ENCODE results near the gene ZNF14.
"Not testable (repeated sequence)": the region's sequence is repeated elsewhere in the genome, so short reads cannot be mapped to it uniquely, and the experiment has no call there.

Gene ZNF14

DNA sequence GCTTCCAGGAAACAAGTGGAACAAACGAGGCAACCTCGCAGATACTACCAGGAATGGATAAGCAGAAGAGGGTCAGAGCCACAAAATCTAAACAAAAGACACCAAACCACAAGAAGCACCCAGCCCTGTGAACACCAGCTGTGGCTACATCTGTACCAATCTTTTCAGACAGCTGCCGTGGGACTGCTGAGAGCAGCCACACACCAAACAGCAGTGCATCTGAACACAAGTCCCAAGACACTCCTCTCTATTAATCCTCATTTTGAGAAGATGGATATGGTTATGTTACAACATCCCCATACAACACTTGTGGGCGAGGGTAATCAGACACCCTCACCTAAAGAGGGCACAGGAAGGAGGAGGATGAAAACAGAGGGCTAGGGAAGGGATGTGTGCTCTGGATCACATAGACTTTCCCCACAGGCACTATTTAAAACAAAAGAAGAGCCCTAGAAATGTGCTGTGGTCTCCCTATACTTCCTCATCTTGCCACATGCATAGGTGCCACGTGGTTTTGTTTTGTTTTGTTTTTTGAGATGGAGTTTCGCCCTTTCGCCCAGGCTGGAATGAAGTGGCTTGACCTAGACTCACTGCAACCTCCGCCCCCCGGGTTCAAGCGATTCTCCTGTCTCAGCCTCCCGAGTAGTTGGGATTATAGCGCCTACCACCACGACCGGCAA is 41.6 kb upstream of the ZNF14 start:
- POLR2A ChIA-PET (ENCODE audit: low non-redundant PET): no interaction called here
- TF ChIP-seq CTCF (conservative IDR thresholded peaks at IDR 0.05; ENCODE audit: low read depth): no peak
- H3K27ac ChIP-seq: no peak overlapping the region
- CTCF ChIA-PET: no interaction called here
- no peak for DNase-seq (ENCODE audit: low spot score)

DNA sequence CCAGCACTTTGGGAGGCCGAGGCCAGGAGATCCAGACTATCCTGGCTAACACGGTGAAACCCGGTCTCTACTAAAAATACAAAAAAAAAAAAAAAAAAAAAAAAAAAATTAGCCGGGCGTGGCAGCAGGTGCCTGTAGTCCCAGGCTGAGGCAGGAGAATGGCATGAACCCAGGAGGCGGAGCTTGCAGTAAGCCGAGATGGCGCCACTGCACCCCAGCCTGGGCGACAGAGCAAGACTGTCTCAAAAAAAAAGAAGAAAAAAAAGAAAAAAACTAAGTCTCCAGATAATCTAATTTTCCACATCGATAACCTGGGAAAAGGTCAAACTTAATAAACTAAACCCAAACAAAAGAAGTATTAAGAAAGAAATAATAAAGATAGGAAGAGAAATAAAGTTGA is 39.1 kb upstream of the ZNF14 start:
- POLR2A ChIA-PET (ENCODE audit: low non-redundant PET); DNase-seq (ENCODE audit: low spot score); CTCF ChIA-PET; H3K27ac ChIP-seq: not testable (repeated sequence)

GRCh38 chr19:19769971-19770370 is 37.1 kb upstream of the ZNF14 start:
- DNase-seq (ENCODE audit: low spot score); POLR2A ChIA-PET (ENCODE audit: low non-redundant PET); CTCF ChIA-PET: not testable (repeated sequence)

GRCh38 chr19:19758164-19758563 is 25.3 kb upstream of the ZNF14 start:
- POLR2A ChIA-PET (ENCODE audit: low non-redundant PET): interaction anchor here (0.7 kb wide), 1 partner anchor 8 kb away, joined by 4 read pairs; no protein-coding TSS in a partner anchor
- no peak overlapping the region for H3K27ac ChIP-seq

More at GRCh38 chr19:19769971-19770370, 37.1 kb upstream of the ZNF14 start:
- not testable (repeated sequence) for H3K27ac ChIP-seq

GRCh38 chr19:19752760-19753403 is 20.0 kb upstream of the ZNF14 start:
- H3K27ac ChIP-seq: no peak overlapping the region
- TF ChIP-seq CTCF (conservative IDR thresholded peaks at IDR 0.05; ENCODE audit: low read depth): no peak
- DNase-seq (ENCODE audit: low spot score): no peak
- ChIA-PET CTCF (no interaction called here), POLR2A (ENCODE audit: low non-redundant PET) (no interaction called here)

More at GRCh38 chr19:19758164-19758563, 25.3 kb upstream of the ZNF14 start:
- no peak for TF ChIP-seq CTCF (conservative IDR thresholded peaks at IDR 0.05; ENCODE audit: low read depth)
- DNase-seq (ENCODE audit: low spot score): no peak
- CTCF ChIA-PET: interaction anchor here (0.7 kb wide), 1 partner anchor 391 kb away, joined by 3 read pairs; no protein-coding TSS in a partner anchor

DNA sequence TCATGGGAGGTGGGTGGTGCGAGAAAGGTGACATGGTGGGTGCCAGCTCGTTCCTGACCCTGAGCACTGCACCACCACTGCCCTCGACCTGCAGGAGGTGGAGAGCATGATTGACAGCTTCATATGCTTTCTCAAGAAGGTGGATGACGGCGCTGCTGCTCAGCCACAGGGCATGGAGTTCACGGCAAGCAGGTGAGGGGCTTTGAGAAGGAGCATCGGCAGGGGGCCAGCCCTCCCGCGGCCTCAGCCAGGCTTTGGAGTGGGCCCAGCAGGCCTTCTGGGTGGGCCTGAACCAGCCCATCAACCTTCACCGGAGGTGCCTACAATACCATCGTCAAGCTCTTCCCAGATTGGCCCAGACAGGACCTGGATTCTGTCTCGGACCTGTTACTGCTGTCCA is 18.9 kb upstream of the ZNF14 start:
- no peak overlapping the region for H3K27ac ChIP-seq
- ChIA-PET POLR2A (ENCODE audit: low non-redundant PET) (no interaction called here), CTCF (interaction anchor here (0.5 to 0.6 kb wide), 2 partner anchors 9 to 666 kb away, joined by 3 read pairs; no protein-coding TSS in a partner anchor)
- DNase-seq (ENCODE audit: low spot score): no peak
- no peak for TF ChIP-seq CTCF (conservative IDR thresholded peaks at IDR 0.05; ENCODE audit: low read depth)

- H3K27ac ChIP-seq: no peak overlapping the region
- ChIA-PET POLR2A (ENCODE audit: low non-redundant PET) (no interaction called here), CTCF (interaction anchor here (0.5 to 0.6 kb wide), 2 partner anchors 8 to 667 kb away, joined by 3 read pairs; no protein-coding TSS in a partner anchor)
- DNase-seq (ENCODE audit: low spot score): no peak
- no peak for TF ChIP-seq CTCF (conservative IDR thresholded peaks at IDR 0.05; ENCODE audit: low read depth)
Measured at GRCh38 chr19:19750842-19751790, 18.2 kb upstream of the ZNF14 start.

All from RWPE1 (cell line).